Hepatocyte (in vitro differentiated cells): ENCODE measurements around the gene CMTM4.

Experiments used
- CTCF ChIP-seq: fragments of 200-600 bp; sonication (generic); IDR thresholded peaks from 2 replicates; pipeline ENCODE4 v1.5.1; 2016; ENCODE audit warnings: antibody characterized with exemption, mild to moderate bottlenecking; ENCODE audit not compliant: poor library complexity
- EZH2 ChIP-seq: fragments of 200-600 bp; sonication (generic); IDR thresholded peaks from 2 replicates; pipeline ENCODE4 v1.6.1; 2016; ENCODE audit warnings: antibody characterized with exemption, mild to moderate bottlenecking, borderline replicate concordance

- TF ChIP-seq CTCF (no peak), EZH2 (no peak)
These were observed 9.9 kb upstream of the CMTM4 start for GRCh38 chr16:66706506-66706880.
